HepG2 (cell line): ENCODE results near the gene EMP2. TPM values are rescaled to one million over a fixed set of nuclear protein-coding genes. Genes with fewer than 3 reads are reported as not detected.
A peak's percentile ranks its signal among the peaks of the same experiment; 100 is the strongest.

Experiments
- ERF ChIP-seq: IDR thresholded peaks from 2 replicates; pipeline ENCODE4 v1.6.1; 2018; ENCODE audit warnings: missing biosample characterization, missing genetic modification reagents
- GPN1 ChIP-seq: sonication (generic); formaldehyde crosslinking; IDR thresholded peaks from 2 replicates; pipeline ENCODE4 v1.5.1; 2020; ENCODE audit warnings: missing genetic modification reagents, borderline replicate concordance
- HOXA7 ChIP-seq: sonication (generic); formaldehyde crosslinking; IDR thresholded peaks from 2 replicates; pipeline ENCODE4 v1.8.1; 2022; ENCODE audit warnings: mild to moderate bottlenecking, missing genetic modification reagents, moderate library complexity
- ISX ChIP-seq: sonication (generic); formaldehyde crosslinking; conservative IDR thresholded peaks from 2 replicates; pipeline ENCODE4 v1.5.0; 2020; ENCODE audit warnings: missing genetic modification reagents
- KDM5B ChIP-seq: sonication (generic); formaldehyde crosslinking; IDR thresholded peaks from 2 replicates; pipeline ENCODE4 v1.4.0; 2020; ENCODE audit warnings: missing genetic modification reagents, mild to moderate bottlenecking, borderline replicate concordance
- MTA1 ChIP-seq: sonication (generic); formaldehyde crosslinking; IDR thresholded peaks from 2 replicates; pipeline ENCODE4 v1.4.0; 2020; ENCODE audit warnings: missing genetic modification reagents, mild to moderate bottlenecking, borderline replicate concordance
- MXI1 ChIP-seq: IDR thresholded peaks from 3 replicates; pipeline ENCODE4 v1.6.1; 2012; ENCODE audit warnings: low read depth, low read length, inconsistent platforms, borderline replicate concordance
- MYC ChIP-seq: sonication (generic); formaldehyde crosslinking; IDR thresholded peaks from 2 replicates; pipeline ENCODE4 v1.9.0; 2021; ENCODE audit warnings: missing genetic modification reagents, borderline replicate concordance
- PLSCR1 ChIP-seq: sonication (generic); formaldehyde crosslinking; IDR thresholded peaks from 2 replicates; pipeline ENCODE4 v1.5.0; 2020; ENCODE audit warnings: missing genetic modification reagents, mild to moderate bottlenecking, borderline replicate concordance
- SALL2 ChIP-seq: sonication (generic); formaldehyde crosslinking; IDR thresholded peaks from 2 replicates; pipeline ENCODE4 v1.8.1; 2023; ENCODE audit warnings: mild to moderate bottlenecking, missing genetic modification reagents, inconsistent platforms
- SMAD1 ChIP-seq: sonication (generic); formaldehyde crosslinking; IDR thresholded peaks from 2 replicates; pipeline ENCODE4 v1.4.0; 2020; ENCODE audit warnings: missing genetic modification reagents, low read depth, mild to moderate bottlenecking, borderline replicate concordance
- TFDP1 ChIP-seq: IDR thresholded peaks from 2 replicates; pipeline ENCODE4 v1.6.1; 2016; ENCODE audit warnings: missing compliant biosample characterization, missing genetic modification reagents, borderline replicate concordance
- THAP11 ChIP-seq: IDR thresholded peaks from 2 replicates; pipeline ENCODE4 v1.6.1; 2016; ENCODE audit warnings: missing biosample characterization, missing genetic modification reagents
- TIGD3 ChIP-seq: sonication (generic); formaldehyde crosslinking; IDR thresholded peaks from 2 replicates; pipeline ENCODE4 v1.5.1; 2020; ENCODE audit warnings: mild to moderate bottlenecking, missing genetic modification reagents, borderline replicate concordance
- ZBTB14 ChIP-seq: sonication (generic); formaldehyde crosslinking; IDR thresholded peaks from 2 replicates; pipeline ENCODE4 v1.4.0; 2020; ENCODE audit warnings: missing genetic modification reagents
- ZC3H13 ChIP-seq: sonication (generic); formaldehyde crosslinking; IDR thresholded peaks from 2 replicates; pipeline ENCODE4 v1.8.1; 2023; ENCODE audit warnings: mild to moderate bottlenecking, missing genetic modification reagents, moderate library complexity
- ZNF607 ChIP-seq: sonication (generic); formaldehyde crosslinking; IDR thresholded peaks from 2 replicates; pipeline ENCODE4 v1.5.1; 2020; ENCODE audit warnings: missing genetic modification reagents, mild to moderate bottlenecking, borderline replicate concordance
- ZNF616 ChIP-seq: sonication (generic); formaldehyde crosslinking; IDR thresholded peaks from 2 replicates; pipeline ENCODE4 v1.5.0; 2020; ENCODE audit warnings: low read depth, mild to moderate bottlenecking, missing genetic modification reagents
- ZNF687 ChIP-seq: sonication (generic); formaldehyde crosslinking; IDR thresholded peaks from 2 replicates; pipeline ENCODE4 v1.5.1; 2020; ENCODE audit warnings: mild to moderate bottlenecking, missing genetic modification reagents, moderate library complexity
- ZSCAN21 ChIP-seq: sonication (generic); formaldehyde crosslinking; IDR thresholded peaks from 2 replicates; pipeline ENCODE4 v1.8.0; 2022; ENCODE audit warnings: mild to moderate bottlenecking, missing genetic modification reagents, moderate library complexity, borderline replicate concordance
- polyA plus RNA-seq, 8 experiments: library from polyadenylated mRNA; depleted of rRNA in 3 of 8; stranded (reverse) in 7 of 8; unstranded in 1 of 8; fragments of >200 nt; fragmentation: Illumina TruSeq in 4 of 8; extraction: Trizol in 4 of 8; gene quantifications; 2 replicates each; pipeline versions ENCODE4 v1.2.1 to v1.2.3, GENCODE V29; 2011 to 2016; ENCODE audit warnings: low read depth in 4 of 8, missing spikeins in 1 of 8, mixed read lengths in 1 of 8; ENCODE audit not compliant: insufficient read depth in 1 of 8
- total RNA-seq, 5 experiments: library from RNA; depleted of rRNA; stranded (reverse); fragments of >200 nt; fragmentation: Illumina TruSeq; extraction: Trizol; gene quantifications; 2 replicates each; pipeline ENCODE4 v1.2.3, GENCODE V29; 2016; ENCODE audit warnings: low read depth in 1 of 5

Gene EMP2
- total and polyA plus RNA-seq, 2 of the 13 experiments (the other 11 are each of a cell fraction or from before 2014, with no cell fraction given), result 24.6 to 91.2 TPM

GRCh38 chr16:10608687-10609401, 28.4 kb upstream of the EMP2 start (continued):
- TF ChIP-seq ZNF687 (CRISPR knock-in tag) (peak; percentile 94), ERF (peak; percentile 48; the same call in 1 of the 2 replicates), ZBTB14 (CRISPR knock-in tag) (no peak), SALL2 (CRISPR knock-in tag) (no peak), TFDP1 (peak; percentile 39; the same call in 1 of the 2 replicates), MYC (CRISPR knock-in tag) (no peak), SMAD1 (CRISPR knock-in tag) (0 out of 2 replicates have a peak, but pooled peaks have one; percentile 16), ZNF616 (0 out of 2 replicates have a peak, but pooled peaks have one; percentile 27), MTA1 (CRISPR knock-in tag) (0 out of 2 replicates have a peak, but pooled peaks have one; percentile 29), ISX (CRISPR knock-in tag) (no peak), HOXA7 (CRISPR knock-in tag) (no peak), ZC3H13 (CRISPR knock-in tag) (no peak), THAP11 (no peak), KDM5B (CRISPR knock-in tag) (peak; percentile 85; the same call in 1 of the 2 replicates), MXI1 (no peak), ZNF607 (CRISPR knock-in tag) (peak; percentile 70), ZSCAN21 (no peak), GPN1 (CRISPR knock-in tag) (no peak), PLSCR1 (CRISPR knock-in tag) (no peak), TIGD3 (CRISPR knock-in tag) (no peak)
